Naive thymus-derived CD4-positive, alpha-beta T cell (primary cell): ENCODE results near the gene PARD3B. TPM values are rescaled to one million over a fixed set of nuclear protein-coding genes. Genes with fewer than 3 reads are reported as not detected.

Source experiments
- ATAC-seq: fragments of 150-1000 bp; cut with Tn5 transposase; 2 replicates; pipeline ENCODE4 v1.10.0; 2021; ENCODE audit warnings: mild to moderate bottlenecking, moderate library complexity
- CTCF ChIA-PET: fragments of 350-600 bp; sonication (Branson Sonifier 250); formaldehyde crosslinking; loops from one replicate; lab custom pipeline; 2021; ENCODE audit warnings: antibody characterized with exemption; lab: Charles Lee
- POLR2A ChIA-PET: fragments of 350-600 bp; sonication (Branson Sonifier 250); formaldehyde crosslinking; loops from one replicate; lab custom pipeline; 2021; ENCODE audit warnings: antibody characterized with exemption, inconsistent platforms; lab: Charles Lee
- DNase-seq, 9 donors: peaks; one replicate each; pipeline versions ENCODE4 v3.0.0 to v3.0.0-alpha.2; 2020 to 2022; ENCODE audit warnings: mixed read lengths in 1 of 9
- H3K27ac ChIP-seq: one replicate; pipeline ENCODE4 v1.7.0; 2013; ENCODE audit warnings: mild to moderate bottlenecking, low read depth, low read length, moderate library complexity
- H3K27me3 ChIP-seq, 2 donors: one replicate each; pipeline ENCODE4 v1.7.0; 2013; ENCODE audit warnings: low read length in 2 of 2, mild to moderate bottlenecking in 2 of 2, moderate library complexity in 2 of 2; ENCODE audit not compliant: control insufficient read depth in 2 of 2, insufficient read depth in 2 of 2
- H3K36me3 ChIP-seq, 3 experiments: 1 replicate in 2 of 3; 2 replicates in 1 of 3; pipeline ENCODE4 v1.7.0; 2013; ENCODE audit warnings: low read length in 3 of 3, mild to moderate bottlenecking in 3 of 3, moderate library complexity in 1 of 3; ENCODE audit not compliant: insufficient read depth in 3 of 3, control insufficient read depth in 2 of 3
- H3K4me1 ChIP-seq, 2 donors: one replicate each; pipeline ENCODE4 v1.7.0; 2013; ENCODE audit warnings: low read length in 2 of 2, mild to moderate bottlenecking in 2 of 2, moderate library complexity in 1 of 2; ENCODE audit not compliant: control insufficient read depth in 2 of 2, insufficient read depth in 2 of 2
- H3K4me3 ChIP-seq: 2 replicates; pipeline ENCODE4 v1.7.0; 2013; ENCODE audit warnings: mild to moderate bottlenecking, low read length
- H3K9me3 ChIP-seq, 3 experiments: 1 replicate in 2 of 3; 2 replicates in 1 of 3; pipeline ENCODE4 v1.7.0; 2013; ENCODE audit warnings: low read length in 3 of 3; ENCODE audit not compliant: control insufficient read depth in 2 of 3
- H3K27ac Mint-ChIP-seq, 9 donors: one replicate each; pipeline ENCODE4 v1.8.0; 2020 to 2022; ENCODE audit warnings: mixed read lengths in 9 of 9, mild to moderate bottlenecking in 8 of 9, moderate library complexity in 5 of 9, inconsistent platforms in 2 of 9
- H3K27me3 Mint-ChIP-seq, 5 donors: one replicate each; pipeline ENCODE4 v1.8.0; 2021 to 2022; ENCODE audit warnings: mixed read lengths in 5 of 5, mild to moderate bottlenecking in 1 of 5
- H3K36me3 Mint-ChIP-seq, 5 donors: one replicate each; pipeline ENCODE4 v1.8.0; 2020 to 2022; ENCODE audit warnings: mixed read lengths in 5 of 5, mild to moderate bottlenecking in 3 of 5, inconsistent platforms in 1 of 5
- H3K4me1 Mint-ChIP-seq, 7 donors: one replicate each; pipeline ENCODE4 v1.8.0; 2020 to 2022; ENCODE audit warnings: mixed read lengths in 7 of 7, mild to moderate bottlenecking in 3 of 7, inconsistent platforms in 1 of 7
- H3K4me3 Mint-ChIP-seq, 10 donors: one replicate each; pipeline ENCODE4 v1.8.0; 2020 to 2022; ENCODE audit warnings: mild to moderate bottlenecking in 10 of 10, mixed read lengths in 10 of 10, moderate library complexity in 6 of 10, inconsistent platforms in 2 of 10
- H3K9me3 Mint-ChIP-seq, 11 donors: one replicate each; pipeline ENCODE4 v1.8.0; 2020 to 2022; ENCODE audit warnings: mixed read lengths in 11 of 11, mild to moderate bottlenecking in 4 of 11, inconsistent platforms in 1 of 11, moderate library complexity in 1 of 11
- intact Hi-C, 2 donors: fragments of 100-400 bp; cut with micrococcal nuclease; formaldehyde crosslinking; loops; one replicate each; pipeline ENCODE4 v1.15.1; 2023
- polyA plus RNA-seq, 2 donors: library from polyadenylated mRNA; unstranded; fragments of 300-500 nt; fragmentation: Illumina TruSeq; gene quantifications; one replicate each; pipeline ENCODE4 v1.2.3, GENCODE V29; 2021
- total RNA-seq, 6 experiments: library from RNA in 5 of 6; stranded (reverse) in 5 of 6; gene quantifications; 1 replicate in 5 of 6; 2 replicates in 1 of 6; pipeline ENCODE4 v1.2.3 and lab custom pipeline; 2021 to 2026

Gene PARD3B
- total and polyA plus RNA-seq, 7 experiments from 2014 or later: 0.22 to 4.0 (median 0.87) TPM

- ChIA-PET POLR2A (no interaction called here), CTCF (interaction anchor here (1.2 kb wide), 1 partner anchor 8 kb away, joined by 4 read pairs; no protein-coding TSS in a partner anchor)
- Histone ChIP-seq H3K36me3 (no peaks in the 10 kb centered on the region), H3K9me3 (no peaks in the 10 kb centered on the region), H3K27ac (no peak overlapping the region), H3K27me3 (no peaks in the 10 kb centered on the region), H3K4me3 (no peak overlapping the region), H3K4me1 (no peaks in the 10 kb centered on the region)
- intact Hi-C loops: no loop called here
- peaks cover 0 to 10% (median 0%) of the 10 kb centered on the region in 5 donors for H3K36me3 Mint-ChIP-seq
- peaks cover 0 to 7% (median 0%) of the 10 kb centered on the region in 5 donors for H3K27me3 Mint-ChIP-seq
- no peak overlapping the region for H3K27ac Mint-ChIP-seq
- DNase-seq (no peak), ATAC-seq (no peak)
- peaks cover 0 to 27% (median 9%) of the 10 kb centered on the region in 11 donors for H3K9me3 Mint-ChIP-seq
- H3K4me3 Mint-ChIP-seq: no peak overlapping the region
- peaks cover 0 to 2% (median 0%) of the 10 kb centered on the region in 7 donors for H3K4me1 Mint-ChIP-seq
Observed at GRCh38 chr2:205580212-205580987, 1035.1 kb downstream of the PARD3B start.

DNA sequence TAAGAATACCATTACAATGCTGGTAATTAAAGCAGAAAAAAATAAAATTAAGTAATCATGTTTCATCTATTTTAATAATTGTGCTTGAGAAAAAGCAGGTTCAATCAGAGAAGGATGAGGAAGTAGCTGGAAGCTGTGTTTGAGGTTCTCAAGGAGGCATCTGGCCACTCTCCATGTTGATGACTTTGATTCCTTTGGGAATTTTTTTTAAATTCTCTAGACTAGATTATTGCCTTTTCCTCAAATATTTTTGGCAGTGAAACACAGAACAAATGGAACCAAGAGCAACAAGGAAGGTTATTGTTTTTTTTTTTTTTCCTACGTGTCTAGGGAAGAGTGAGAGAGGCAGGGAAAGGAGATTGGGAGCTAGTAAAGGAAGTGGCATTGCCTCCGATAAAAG is 1037.1 kb downstream of the PARD3B start:
- H3K27ac ChIP-seq: no peak overlapping the region
- no peaks in the 10 kb centered on the region for H3K36me3 ChIP-seq
- ATAC-seq (no peak), DNase-seq (no peak)
- intact Hi-C loops: no loop called here
- Mint-ChIP-seq H3K4me3 (no peak overlapping the region), H3K4me1 (peaks cover 0 to 2% (median 0%) of the 10 kb centered on the region in 7 donors), H3K36me3 (no peaks in the 10 kb centered on the region), H3K27me3 (peaks cover 0 to 1% (median 0%) of the 10 kb centered on the region in 5 donors), H3K27ac (no peak overlapping the region), H3K9me3 (peaks cover 0 to 7% (median 0%) of the 10 kb centered on the region in 11 donors)
- POLR2A ChIA-PET: no interaction called here
- no peaks in the 10 kb centered on the region for H3K9me3 ChIP-seq
- CTCF ChIA-PET: no interaction called here
- H3K4me3 ChIP-seq: no peak overlapping the region
- H3K27me3 ChIP-seq: no peaks in the 10 kb centered on the region
- no peaks in the 10 kb centered on the region for H3K4me1 ChIP-seq

DNA sequence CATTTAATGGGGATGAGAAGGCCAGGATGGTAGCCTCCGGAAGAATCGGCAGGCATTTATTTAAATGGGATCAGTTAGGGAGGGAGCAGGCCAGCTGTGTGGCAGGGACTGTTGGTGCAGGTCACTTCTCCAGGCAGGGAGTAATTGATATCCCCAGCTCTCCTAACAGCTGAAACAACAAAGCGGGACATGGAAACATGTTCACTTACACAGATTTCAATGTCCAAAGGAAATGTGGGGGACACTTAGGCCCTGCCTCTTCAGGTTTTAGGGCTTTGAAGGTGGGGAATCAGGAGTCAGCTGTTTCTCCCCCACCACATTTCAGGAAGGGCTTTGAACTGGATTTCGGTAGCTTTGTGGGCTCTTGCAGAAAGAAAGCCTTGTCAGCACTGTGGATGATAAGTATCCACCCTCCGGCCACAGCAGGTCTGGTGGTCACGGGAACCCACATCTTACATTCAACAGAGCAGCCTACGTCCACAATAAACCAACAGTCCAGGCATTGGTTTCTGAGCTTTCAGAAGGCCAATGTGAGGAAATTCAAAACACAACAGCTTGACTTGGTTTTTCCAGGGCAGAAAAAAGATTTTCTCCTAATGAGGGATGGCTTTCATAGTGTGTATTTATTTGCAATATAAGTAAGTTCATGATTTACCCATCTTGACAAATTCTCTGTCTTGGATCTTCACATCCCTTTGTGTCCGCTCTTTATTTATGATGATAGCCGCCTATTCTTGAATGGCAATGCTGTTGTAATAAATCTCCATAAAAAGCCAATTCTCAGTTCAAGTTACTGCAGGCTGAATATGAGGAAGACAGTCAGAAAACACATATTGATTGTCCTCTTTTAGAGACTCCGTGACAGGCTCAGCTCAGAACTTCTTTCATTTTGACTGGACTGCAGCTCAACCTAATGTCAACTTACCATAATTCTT is 1040.4 kb downstream of the PARD3B start:
- no peak for DNase-seq
- Mint-ChIP-seq H3K4me1 (peaks cover 0 to 2% (median 0%) of the 10 kb centered on the region in 7 donors), H3K9me3 (no peaks in the 10 kb centered on the region), H3K4me3 (no peak overlapping the region), H3K36me3 (no peaks in the 10 kb centered on the region), H3K27ac (no peak overlapping the region), H3K27me3 (peaks cover 0 to 6% (median 0%) of the 10 kb centered on the region in 5 donors)
- H3K9me3 ChIP-seq: no peaks in the 10 kb centered on the region
- H3K27me3 ChIP-seq: no peaks in the 10 kb centered on the region
- H3K27ac ChIP-seq: no peak overlapping the region
- CTCF ChIA-PET: no interaction called here
- POLR2A ChIA-PET: no interaction called here
- H3K36me3 ChIP-seq: no peaks in the 10 kb centered on the region
- no peaks in the 10 kb centered on the region for H3K4me1 ChIP-seq
- ATAC-seq: no peak
- intact Hi-C loops: no loop called here
- H3K4me3 ChIP-seq: no peak overlapping the region

- H3K27ac Mint-ChIP-seq: no peak overlapping the region
- intact Hi-C loops: no loop called here
- Histone ChIP-seq H3K9me3 (no peaks in the 10 kb centered on the region), H3K4me3 (no peak overlapping the region), H3K27me3 (no peaks in the 10 kb centered on the region), H3K4me1 (no peaks in the 10 kb centered on the region), H3K27ac (no peak overlapping the region), H3K36me3 (no peaks in the 10 kb centered on the region)
- no peaks in the 10 kb centered on the region for H3K36me3 Mint-ChIP-seq
- no peak overlapping the region for H3K4me3 Mint-ChIP-seq
- H3K4me1 Mint-ChIP-seq: peaks cover 0 to 2% (median 0%) of the 10 kb centered on the region in 7 donors
- no peak for ATAC-seq
- no peak for DNase-seq
- ChIA-PET POLR2A (no interaction called here), CTCF (no interaction called here)
- no peaks in the 10 kb centered on the region for H3K9me3 Mint-ChIP-seq
- peaks cover 0 to 12% (median 3%) of the 10 kb centered on the region in 5 donors for H3K27me3 Mint-ChIP-seq
Observed at GRCh38 chr2:205586626-205587025, 1041.4 kb downstream of the PARD3B start.

- ATAC-seq: no peak
- Histone ChIP-seq H3K4me1 (no peaks in the 10 kb centered on the region), H3K27me3 (no peaks in the 10 kb centered on the region), H3K9me3 (no peaks in the 10 kb centered on the region), H3K4me3 (no peak overlapping the region), H3K36me3 (no peaks in the 10 kb centered on the region), H3K27ac (no peak overlapping the region)
- intact Hi-C loops: no loop called here
- peaks cover 0 to 12% (median 3%) of the 10 kb centered on the region in 5 donors for H3K27me3 Mint-ChIP-seq
- no peaks in the 10 kb centered on the region for H3K36me3 Mint-ChIP-seq
- POLR2A ChIA-PET: no interaction called here
- no peak overlapping the region for H3K27ac Mint-ChIP-seq
- no peak for DNase-seq
- H3K4me3 Mint-ChIP-seq: no peak overlapping the region
- no peaks in the 10 kb centered on the region for H3K9me3 Mint-ChIP-seq
- CTCF ChIA-PET: no interaction called here
- H3K4me1 Mint-ChIP-seq: no peaks in the 10 kb centered on the region
Observed at GRCh38 chr2:205589479-205589878, 1044.2 kb downstream of the PARD3B start.

DNA sequence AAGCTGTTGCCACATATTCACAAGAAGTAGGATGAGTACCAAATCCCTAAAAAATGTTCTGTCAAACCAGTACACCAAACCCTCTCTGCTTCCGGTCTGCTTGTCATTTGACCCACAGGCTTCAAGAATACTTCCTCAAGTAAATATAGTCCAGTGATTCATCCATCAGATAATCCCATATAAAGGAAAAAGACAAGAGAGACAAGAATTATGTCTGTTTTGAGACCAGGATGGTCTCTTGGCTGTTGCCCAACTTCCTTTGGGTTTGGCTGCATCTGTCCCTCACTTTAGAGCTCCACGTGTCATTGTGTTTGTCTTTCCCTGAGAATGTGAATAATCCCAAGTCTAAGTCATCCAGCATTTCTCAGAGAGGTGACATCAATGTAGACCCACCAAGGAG is 1045.5 kb downstream of the PARD3B start:
- ChIA-PET POLR2A (no interaction called here), CTCF (no interaction called here)
- Mint-ChIP-seq H3K4me3 (no peak overlapping the region), H3K4me1 (no peaks in the 10 kb centered on the region), H3K27ac (no peak overlapping the region), H3K27me3 (peaks cover 0 to 14% (median 4%) of the 10 kb centered on the region in 5 donors), H3K36me3 (no peaks in the 10 kb centered on the region), H3K9me3 (peaks cover 0 to 3% (median 0%) of the 10 kb centered on the region in 11 donors)
- Histone ChIP-seq H3K36me3 (no peaks in the 10 kb centered on the region), H3K4me1 (no peaks in the 10 kb centered on the region), H3K4me3 (no peak overlapping the region), H3K27me3 (no peaks in the 10 kb centered on the region), H3K9me3 (no peaks in the 10 kb centered on the region), H3K27ac (no peak overlapping the region)
- DNase-seq (no peak), ATAC-seq (no peak)
- intact Hi-C loops: no loop called here
